Epithelial cell of esophagus (primary cell): ENCODE measurements around the gene MACF1.

Experiments
- DNase-seq: peaks from one replicate; pipeline ENCODE4 v3.0.0; 2010; ENCODE audit warnings: low read depth
- H3K4me3 ChIP-seq: 2 replicates; pipeline ENCODE4 v1.5.1; 2011; ENCODE audit warnings: mild to moderate bottlenecking, low read length, control low read depth
- TF ChIP-seq, protein P1 (sequence below): IDR thresholded peaks from 2 replicates; pipeline ENCODE4 v1.5.1; 2011; ENCODE audit warnings: low read depth, mild to moderate bottlenecking, low read length, control low read depth, inconsistent platforms; ENCODE audit not compliant: insufficient read depth; ENCODE audit errors: missing control alignments

MACF1 gene

DNA sequence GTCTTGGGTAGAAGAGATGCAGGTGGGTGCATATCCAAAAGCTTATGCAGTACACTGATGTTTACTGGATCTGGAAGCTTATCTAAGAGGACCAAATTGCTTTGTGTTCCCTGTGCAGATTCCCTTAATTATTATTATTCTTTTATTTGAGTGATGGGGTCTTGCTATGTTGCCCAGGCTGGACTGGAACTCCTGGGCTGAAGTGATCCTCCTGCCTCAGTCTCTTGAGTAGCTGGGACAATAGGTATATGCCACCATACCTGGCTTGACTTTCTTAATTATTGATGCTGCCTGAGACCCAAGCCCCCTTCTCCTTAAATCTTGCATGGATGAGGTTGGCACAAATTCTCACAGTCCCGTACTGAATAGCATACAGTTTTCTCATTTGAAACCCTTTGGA is 83.0 kb downstream of the MACF1 start:
- DNase-seq, result no peak
- TF ChIP-seq, protein P1, sequence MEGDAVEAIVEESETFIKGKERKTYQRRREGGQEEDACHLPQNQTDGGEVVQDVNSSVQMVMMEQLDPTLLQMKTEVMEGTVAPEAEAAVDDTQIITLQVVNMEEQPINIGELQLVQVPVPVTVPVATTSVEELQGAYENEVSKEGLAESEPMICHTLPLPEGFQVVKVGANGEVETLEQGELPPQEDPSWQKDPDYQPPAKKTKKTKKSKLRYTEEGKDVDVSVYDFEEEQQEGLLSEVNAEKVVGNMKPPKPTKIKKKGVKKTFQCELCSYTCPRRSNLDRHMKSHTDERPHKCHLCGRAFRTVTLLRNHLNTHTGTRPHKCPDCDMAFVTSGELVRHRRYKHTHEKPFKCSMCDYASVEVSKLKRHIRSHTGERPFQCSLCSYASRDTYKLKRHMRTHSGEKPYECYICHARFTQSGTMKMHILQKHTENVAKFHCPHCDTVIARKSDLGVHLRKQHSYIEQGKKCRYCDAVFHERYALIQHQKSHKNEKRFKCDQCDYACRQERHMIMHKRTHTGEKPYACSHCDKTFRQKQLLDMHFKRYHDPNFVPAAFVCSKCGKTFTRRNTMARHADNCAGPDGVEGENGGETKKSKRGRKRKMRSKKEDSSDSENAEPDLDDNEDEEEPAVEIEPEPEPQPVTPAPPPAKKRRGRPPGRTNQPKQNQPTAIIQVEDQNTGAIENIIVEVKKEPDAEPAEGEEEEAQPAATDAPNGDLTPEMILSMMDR, result no peak
- no peak overlapping the region for H3K4me3 ChIP-seq

DNA sequence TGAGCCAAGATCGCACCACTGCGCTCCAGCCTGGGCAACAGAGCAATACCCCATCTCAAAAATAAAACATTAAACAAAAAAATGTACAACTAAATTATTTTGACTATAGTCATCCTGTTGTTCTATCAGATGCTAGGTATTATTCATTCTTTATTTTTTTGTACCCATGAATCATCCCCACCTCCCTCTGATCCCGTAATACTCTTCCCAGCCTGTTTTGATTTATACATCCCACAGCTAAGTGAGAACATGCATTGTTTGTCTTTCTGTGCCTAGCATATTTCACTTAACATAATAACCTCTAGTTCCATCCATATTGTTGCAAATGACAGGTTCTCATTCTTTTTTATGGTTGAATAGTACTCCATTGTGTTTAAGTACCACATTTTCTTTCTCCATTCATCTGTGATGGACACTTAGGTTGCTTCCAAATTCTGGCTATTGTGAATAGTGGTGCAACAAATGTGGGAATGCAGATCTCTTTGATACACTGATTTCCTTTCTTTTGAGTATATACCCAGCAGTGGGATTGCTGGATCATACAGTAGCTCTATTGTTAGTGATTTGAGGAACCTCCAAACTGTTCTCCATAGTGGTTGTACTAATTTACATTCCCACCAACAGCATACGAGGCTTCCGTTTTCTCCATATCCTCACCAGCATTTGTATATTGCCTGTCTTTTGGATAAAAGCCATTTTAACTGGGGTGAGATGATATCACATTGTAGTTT is 84.4 kb downstream of the MACF1 start:
- DNase-seq, result peak; percentile 47
- TF ChIP-seq, protein P1, result no peak
- no peak overlapping the region for H3K4me3 ChIP-seq

DNA sequence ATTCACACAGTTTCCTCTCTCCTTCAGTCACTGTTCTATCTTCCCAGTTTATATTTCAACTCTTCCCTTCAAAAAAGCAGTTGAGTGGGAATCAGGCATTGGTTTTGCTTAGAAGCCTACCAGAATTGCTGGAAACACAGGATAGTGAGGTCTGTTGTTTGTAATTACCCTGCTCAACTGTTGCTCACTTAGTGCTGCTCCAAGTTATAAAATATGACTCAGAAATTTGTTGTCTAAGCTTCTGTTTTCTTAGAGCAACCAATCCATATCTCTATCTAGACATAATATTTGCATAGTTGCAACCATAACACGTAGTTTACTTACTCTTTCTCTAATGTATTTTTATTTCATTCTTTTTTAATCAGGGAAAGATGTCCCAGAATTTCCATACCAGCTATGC is 87.9 kb downstream of the MACF1 start:
- no peak for DNase-seq
- no peak overlapping the region for H3K4me3 ChIP-seq
- TF ChIP-seq, protein P1, result no peak

DNA sequence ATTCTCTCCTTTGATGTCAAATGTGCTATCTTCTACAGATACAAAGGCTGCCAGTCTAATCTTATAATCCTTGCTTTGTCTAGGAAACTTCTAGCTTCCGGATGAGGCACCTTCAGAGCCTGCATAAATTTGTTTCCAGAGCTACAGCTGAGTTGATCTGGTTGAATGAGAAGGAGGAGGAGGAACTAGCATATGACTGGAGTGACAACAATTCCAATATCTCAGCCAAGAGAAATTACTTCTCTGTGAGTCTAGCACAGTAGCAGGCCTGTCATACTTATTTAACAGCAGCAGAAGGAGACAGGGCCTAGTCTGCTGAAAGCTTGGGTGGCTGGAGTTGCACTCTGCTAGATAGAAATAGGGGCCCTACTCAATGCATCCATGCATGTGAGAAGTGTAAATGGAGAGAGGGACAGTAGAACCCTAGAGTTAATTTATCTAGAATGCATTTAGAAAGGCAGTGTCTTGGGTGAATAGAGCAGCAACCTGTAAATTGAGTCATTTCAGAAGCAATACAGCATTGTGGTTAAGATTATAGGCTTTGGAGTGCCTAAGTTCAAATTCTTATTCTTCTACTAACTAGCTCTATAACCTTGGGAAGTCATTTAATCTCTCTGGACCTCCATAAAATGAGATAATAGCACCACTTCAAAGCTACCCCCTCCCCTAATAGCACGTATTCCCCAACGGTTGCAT is 89.0 kb downstream of the MACF1 start:
- TF ChIP-seq, protein P1, result no peak
- peak; percentile 27 for DNase-seq

DNA sequence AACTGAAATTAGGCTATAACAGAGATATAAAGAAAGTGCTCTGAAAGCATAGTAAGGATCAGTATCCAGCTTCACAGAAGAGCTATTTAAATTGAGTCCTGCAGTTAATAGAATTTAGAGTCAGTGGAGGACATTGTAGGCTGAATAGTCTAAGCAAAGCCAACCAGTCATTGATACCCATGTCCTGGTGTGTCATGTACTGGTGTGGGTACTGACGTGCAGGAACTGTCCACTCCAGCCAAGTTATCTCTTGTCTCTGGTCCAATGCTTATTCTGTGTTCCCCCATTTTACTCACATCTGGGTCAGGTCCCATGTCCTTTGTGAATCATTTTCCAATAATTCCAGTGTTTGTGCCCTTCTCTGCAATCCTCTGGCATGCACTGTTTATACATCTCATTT is 90.0 kb downstream of the MACF1 start:
- no peak for DNase-seq
- TF ChIP-seq, protein P1, result no peak

More for the DNA sequence above, 89.0 kb downstream of the MACF1 start:
- no peak overlapping the region for H3K4me3 ChIP-seq

DNA sequence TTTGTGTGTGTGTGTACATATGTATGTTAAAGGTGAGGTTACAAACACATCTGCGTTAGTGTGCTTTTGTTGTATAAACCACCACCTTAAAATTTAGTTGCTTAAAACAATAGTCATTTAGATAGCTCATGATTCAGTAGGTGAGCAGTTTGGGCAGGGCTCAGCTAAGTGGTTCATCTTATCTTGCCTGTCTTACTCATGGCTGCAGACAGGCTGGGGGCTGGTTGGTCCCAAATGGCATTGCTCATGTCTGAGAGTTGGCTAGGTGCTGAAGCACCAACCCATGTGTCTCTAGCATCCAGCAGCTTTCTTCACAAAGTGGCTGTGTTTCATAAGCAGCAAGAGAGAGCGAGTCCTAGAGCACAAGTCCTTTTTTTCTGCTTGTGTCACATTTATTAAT is 91.4 kb downstream of the MACF1 start:
- TF ChIP-seq, protein P1, result no peak
- DNase-seq, result peak; percentile 74
- no peak overlapping the region for H3K4me3 ChIP-seq

More for the DNA sequence above, 90.0 kb downstream of the MACF1 start:
- H3K4me3 ChIP-seq, result no peak overlapping the region
